K562 (cell line): Measurements from ENCODE around the gene ARID3A. TPM values are rescaled to one million over a fixed set of nuclear protein-coding genes. Genes with fewer than 3 reads are reported as not detected.

ENCODE experiments used
- ARID1B ChIP-seq: fragments of 450-650 bp; IDR thresholded peaks from 2 replicates; pipeline ENCODE4 v1.6.1; 2016; ENCODE audit warnings: antibody characterized with exemption, mild to moderate bottlenecking, inconsistent platforms
- CAMTA2 ChIP-seq: fragments of 250-450 bp; sonication (Bioruptor Pico); conservative IDR thresholded peaks from 2 replicates; pipeline ENCODE4 v1.5.1; 2022
- CBFA2T3 ChIP-seq: fragments of 450-650 bp; IDR thresholded peaks from 2 replicates; pipeline ENCODE4 v1.6.1; 2017
- CHCHD3 ChIP-seq: fragments of 250-450 bp; sonication (Bioruptor Pico); IDR thresholded peaks from 2 replicates; pipeline ENCODE4 v2.1.2; 2022; ENCODE audit warnings: mild to moderate bottlenecking
- HDAC1 ChIP-seq, 2 experiments: fragments of 450-650 bp; IDR thresholded peaks; 2 replicates each; pipeline ENCODE4 v1.6.1; 2016 to 2017; ENCODE audit warnings: inconsistent platforms in 1 of 2, mild to moderate bottlenecking in 1 of 2, moderate library complexity in 1 of 2
- HDGF ChIP-seq: fragments of 450-650 bp; IDR thresholded peaks from 2 replicates; pipeline ENCODE4 v1.6.1; 2016
- KDM2B ChIP-seq: fragments of 250-450 bp; sonication (Bioruptor Pico); IDR thresholded peaks from 2 replicates; pipeline ENCODE4 v1.8.0; 2021; ENCODE audit warnings: mild to moderate bottlenecking, moderate library complexity
- NCOA4 ChIP-seq: fragments of 450-650 bp; IDR thresholded peaks from 2 replicates; pipeline ENCODE4 v1.6.1; 2018; ENCODE audit warnings: mild to moderate bottlenecking; ENCODE audit not compliant: partially characterized antibody
- NCOR1 ChIP-seq: fragments of 450-650 bp; IDR thresholded peaks from 2 replicates; pipeline ENCODE4 v1.6.1; 2016; ENCODE audit warnings: mild to moderate bottlenecking, moderate library complexity
- NFXL1 ChIP-seq: fragments of 450-650 bp; formaldehyde crosslinking; IDR thresholded peaks from 2 replicates; pipeline ENCODE4 v1.4.0; 2021; ENCODE audit warnings: mild to moderate bottlenecking
- NR2C2 ChIP-seq, 2 experiments: fragments of 200-800 bp in 1 of 2; sonication (Bioruptor generic) in 1 of 2; sonication (generic) in 1 of 2; formaldehyde crosslinking in 1 of 2; IDR thresholded peaks; 2 replicates each; pipeline versions ENCODE4 v1.6.1 to v1.8.0; 2016 to 2022; ENCODE audit warnings: mild to moderate bottlenecking in 1 of 2, missing compliant biosample characterization in 1 of 2, missing genetic modification characterization in 1 of 2, missing genetic modification reagents in 1 of 2
- NUFIP1 ChIP-seq: fragments of 450-650 bp; IDR thresholded peaks from 2 replicates; pipeline ENCODE4 v1.6.1; 2018; ENCODE audit not compliant: partially characterized antibody
- PHB ChIP-seq: fragments of 250-450 bp; sonication (Bioruptor Pico); IDR thresholded peaks from 2 replicates; pipeline ENCODE4 v1.5.0; 2021
- TAF1 ChIP-seq: IDR thresholded peaks from 2 replicates; pipeline ENCODE4 v1.6.1; 2011; ENCODE audit warnings: mild to moderate bottlenecking, low read length, moderate library complexity; ENCODE audit not compliant: insufficient read depth, control insufficient read depth, severe bottlenecking; ENCODE audit errors: extremely low read depth
- TFAM ChIP-seq: fragments of 250-450 bp; sonication (Bioruptor Pico); conservative IDR thresholded peaks from 2 replicates; pipeline ENCODE4 v1.5.0; 2021; ENCODE audit warnings: mild to moderate bottlenecking, moderate library complexity
- U2AF2 ChIP-seq: fragments of 200-400 bp; formaldehyde crosslinking; optimal IDR thresholded peaks from 2 replicates; pipeline ENCODE3; 2017; ENCODE audit warnings: low read depth, mild to moderate bottlenecking, low read length
- WHSC1 ChIP-seq: IDR thresholded peaks from one replicate; pipeline ENCODE4 v1.6.1; 2012; ENCODE audit warnings: low read length, control low read depth, inconsistent platforms
- ZNF217 ChIP-seq: sonication (generic); formaldehyde crosslinking; IDR thresholded peaks from 2 replicates; pipeline ENCODE4 v1.8.0; 2022; ENCODE audit warnings: mild to moderate bottlenecking, missing genetic modification reagents
- polyA plus RNA-seq, 8 experiments: library from polyadenylated mRNA; depleted of rRNA in 4 of 8; stranded (reverse) in 5 of 8; unstranded in 3 of 8; fragments of >200 nt; fragmentation: Nextera tagmentation in 2 of 8; fragmentation: Illumina TruSeq in 1 of 8; extraction: Ambion mirVana in 2 of 8; extraction: Trizol in 1 of 8; gene quantifications; 2 replicates each; pipeline versions ENCODE4 v1.2.1 to v1.2.3, GENCODE V29; 2011 to 2014; ENCODE audit warnings: inconsistent platforms in 1 of 8, missing spikeins in 1 of 8
- total RNA-seq, 7 experiments: library from RNA; depleted of rRNA in 6 of 7; stranded (reverse); fragments of >200 nt in 6 of 7; fragmentation: Illumina TruSeq in 2 of 7; extraction: Trizol in 2 of 7; gene quantifications; 2 replicates each; pipeline versions ENCODE4 v1.2.1 to v1.2.3, GENCODE V29; 2011 to 2021; ENCODE audit warnings: low replicate concordance in 1 of 7
- TF ChIP-seq, protein P1 (sequence below): sonication (generic); formaldehyde crosslinking; IDR thresholded peaks from 2 replicates; pipeline ENCODE4 v1.8.0; 2022; ENCODE audit warnings: mild to moderate bottlenecking, missing genetic modification reagents
- TF ChIP-seq, protein P2 (sequence below): conservative IDR thresholded peaks from 2 replicates; pipeline ENCODE4 v1.6.1; 2011; ENCODE audit warnings: low read depth, mild to moderate bottlenecking, low read length; ENCODE audit not compliant: control insufficient read depth
- TF ChIP-seq, protein P3 (sequence below): fragments of 250-450 bp; sonication (Bioruptor Pico); IDR thresholded peaks from 2 replicates; pipeline ENCODE4 v1.4.0; 2020; ENCODE audit warnings: mild to moderate bottlenecking
- TF ChIP-seq, protein P4 (sequence below): fragments of 450-650 bp; IDR thresholded peaks from 2 replicates; pipeline ENCODE4 v1.6.1; 2016; ENCODE audit warnings: mild to moderate bottlenecking

Gene ARID3A
- total and polyA plus RNA-seq, 9 of the 15 experiments (the other 6 are each of a cell fraction or from before 2014, with no cell fraction given), result 1.4 to 118 (median 31.2) TPM

DNA sequence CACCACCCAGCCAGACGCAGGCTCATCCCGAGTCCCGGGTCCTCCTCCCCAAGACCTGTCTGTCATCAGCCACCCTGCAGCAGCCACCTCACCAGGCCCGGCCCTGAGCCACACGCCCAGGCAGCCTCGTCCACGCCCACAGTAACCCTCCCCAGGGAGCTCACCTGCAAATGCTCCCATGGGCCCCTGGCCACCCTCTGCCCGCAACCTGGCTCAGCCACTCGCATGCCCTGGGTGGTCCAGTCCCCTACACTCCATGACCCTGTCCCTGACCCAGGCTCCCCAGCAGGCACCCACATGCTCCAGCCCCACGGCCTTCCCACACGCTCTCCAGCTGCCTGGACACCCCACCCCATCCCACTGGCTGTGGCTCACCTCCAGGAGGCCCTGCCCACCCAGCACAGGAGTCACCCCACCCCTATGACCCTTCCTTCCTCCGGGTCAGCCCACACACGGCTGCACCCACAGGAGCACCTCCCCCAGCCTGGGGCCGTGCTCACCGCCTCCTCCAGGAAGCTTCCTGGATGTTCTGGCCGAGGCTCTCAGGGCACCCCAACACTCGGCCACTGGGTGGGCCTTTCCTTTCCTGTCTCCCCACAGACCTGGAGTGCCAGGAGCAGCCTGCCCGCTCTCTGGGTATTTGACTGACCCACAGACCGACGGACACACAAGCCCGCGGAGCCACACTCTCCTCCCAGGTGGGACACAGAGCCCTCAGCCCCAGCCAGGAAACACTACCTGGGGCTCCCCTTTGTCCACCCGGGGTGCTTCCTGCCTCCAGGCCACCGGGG, 91.5 kb downstream of the ARID3A start (continued):
- TF ChIP-seq, protein P1, sequence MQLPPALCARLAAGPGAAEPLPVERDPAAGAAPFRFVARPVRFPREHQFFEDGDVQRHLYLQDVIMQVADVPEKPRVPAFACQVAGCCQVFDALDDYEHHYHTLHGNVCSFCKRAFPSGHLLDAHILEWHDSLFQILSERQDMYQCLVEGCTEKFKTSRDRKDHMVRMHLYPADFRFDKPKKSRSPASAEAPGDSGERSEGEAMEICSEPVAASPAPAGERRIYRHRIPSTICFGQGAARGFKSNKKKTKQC (CRISPR knock-in tag), result no peak
- TF ChIP-seq HDAC1 (IDR thresholded peaks at IDR 0.05) (peak in 1 of 2 experiments; percentile 47; a peak in 2 of 4 replicates), ZNF217 (no peak), HDGF (no peak), CBFA2T3 (peak; percentile 34), KDM2B (CRISPR knock-in tag) (no peak), CAMTA2 (CRISPR knock-in tag) (no peak), CHCHD3 (CRISPR knock-in tag) (no peak), PHB (no peak), ARID1B (0 out of 2 replicates have a peak, but pooled peaks have one; percentile 14), TAF1 (no peak), TFAM (CRISPR knock-in tag) (no peak), NFXL1 (CRISPR knock-in tag) (no peak), U2AF2 (no peak), NCOA4 (no peak), WHSC1 (no peak), NCOR1 (peak; percentile 24; the same call in 1 of the 2 replicates), NUFIP1 (no peak), NR2C2 (CRISPR knock-in tag; IDR thresholded peaks at IDR 0.05) (no peak), NR2C2 (tag; IDR thresholded peaks at IDR 0.05) (peak; percentile 60; the same call in 1 of the 2 replicates)
- TF ChIP-seq, protein P2, sequence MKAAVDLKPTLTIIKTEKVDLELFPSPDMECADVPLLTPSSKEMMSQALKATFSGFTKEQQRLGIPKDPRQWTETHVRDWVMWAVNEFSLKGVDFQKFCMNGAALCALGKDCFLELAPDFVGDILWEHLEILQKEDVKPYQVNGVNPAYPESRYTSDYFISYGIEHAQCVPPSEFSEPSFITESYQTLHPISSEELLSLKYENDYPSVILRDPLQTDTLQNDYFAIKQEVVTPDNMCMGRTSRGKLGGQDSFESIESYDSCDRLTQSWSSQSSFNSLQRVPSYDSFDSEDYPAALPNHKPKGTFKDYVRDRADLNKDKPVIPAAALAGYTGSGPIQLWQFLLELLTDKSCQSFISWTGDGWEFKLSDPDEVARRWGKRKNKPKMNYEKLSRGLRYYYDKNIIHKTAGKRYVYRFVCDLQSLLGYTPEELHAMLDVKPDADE, result peak; percentile 30; the same call in 1 of the 2 replicates
- TF ChIP-seq, protein P3, sequence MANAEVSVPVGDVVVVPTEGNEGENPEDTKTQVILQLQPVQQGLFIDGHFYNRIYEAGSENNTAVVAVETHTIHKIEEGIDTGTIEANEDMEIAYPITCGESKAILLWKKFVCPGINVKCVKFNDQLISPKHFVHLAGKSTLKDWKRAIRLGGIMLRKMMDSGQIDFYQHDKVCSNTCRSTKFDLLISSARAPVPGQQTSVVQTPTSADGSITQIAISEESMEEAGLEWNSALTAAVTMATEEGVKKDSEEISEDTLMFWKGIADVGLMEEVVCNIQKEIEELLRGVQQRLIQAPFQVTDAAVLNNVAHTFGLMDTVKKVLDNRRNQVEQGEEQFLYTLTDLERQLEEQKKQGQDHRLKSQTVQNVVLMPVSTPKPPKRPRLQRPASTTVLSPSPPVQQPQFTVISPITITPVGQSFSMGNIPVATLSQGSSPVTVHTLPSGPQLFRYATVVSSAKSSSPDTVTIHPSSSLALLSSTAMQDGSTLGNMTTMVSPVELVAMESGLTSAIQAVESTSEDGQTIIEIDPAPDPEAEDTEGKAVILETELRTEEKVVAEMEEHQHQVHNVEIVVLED (CRISPR knock-in tag), result no peak
- TF ChIP-seq, protein P4, sequence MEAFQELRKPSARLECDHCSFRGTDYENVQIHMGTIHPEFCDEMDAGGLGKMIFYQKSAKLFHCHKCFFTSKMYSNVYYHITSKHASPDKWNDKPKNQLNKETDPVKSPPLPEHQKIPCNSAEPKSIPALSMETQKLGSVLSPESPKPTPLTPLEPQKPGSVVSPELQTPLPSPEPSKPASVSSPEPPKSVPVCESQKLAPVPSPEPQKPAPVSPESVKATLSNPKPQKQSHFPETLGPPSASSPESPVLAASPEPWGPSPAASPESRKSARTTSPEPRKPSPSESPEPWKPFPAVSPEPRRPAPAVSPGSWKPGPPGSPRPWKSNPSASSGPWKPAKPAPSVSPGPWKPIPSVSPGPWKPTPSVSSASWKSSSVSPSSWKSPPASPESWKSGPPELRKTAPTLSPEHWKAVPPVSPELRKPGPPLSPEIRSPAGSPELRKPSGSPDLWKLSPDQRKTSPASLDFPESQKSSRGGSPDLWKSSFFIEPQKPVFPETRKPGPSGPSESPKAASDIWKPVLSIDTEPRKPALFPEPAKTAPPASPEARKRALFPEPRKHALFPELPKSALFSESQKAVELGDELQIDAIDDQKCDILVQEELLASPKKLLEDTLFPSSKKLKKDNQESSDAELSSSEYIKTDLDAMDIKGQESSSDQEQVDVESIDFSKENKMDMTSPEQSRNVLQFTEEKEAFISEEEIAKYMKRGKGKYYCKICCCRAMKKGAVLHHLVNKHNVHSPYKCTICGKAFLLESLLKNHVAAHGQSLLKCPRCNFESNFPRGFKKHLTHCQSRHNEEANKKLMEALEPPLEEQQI, result no peak
